ENCODE data around the gene RHOT2.

RHOT2 gene

DNA sequence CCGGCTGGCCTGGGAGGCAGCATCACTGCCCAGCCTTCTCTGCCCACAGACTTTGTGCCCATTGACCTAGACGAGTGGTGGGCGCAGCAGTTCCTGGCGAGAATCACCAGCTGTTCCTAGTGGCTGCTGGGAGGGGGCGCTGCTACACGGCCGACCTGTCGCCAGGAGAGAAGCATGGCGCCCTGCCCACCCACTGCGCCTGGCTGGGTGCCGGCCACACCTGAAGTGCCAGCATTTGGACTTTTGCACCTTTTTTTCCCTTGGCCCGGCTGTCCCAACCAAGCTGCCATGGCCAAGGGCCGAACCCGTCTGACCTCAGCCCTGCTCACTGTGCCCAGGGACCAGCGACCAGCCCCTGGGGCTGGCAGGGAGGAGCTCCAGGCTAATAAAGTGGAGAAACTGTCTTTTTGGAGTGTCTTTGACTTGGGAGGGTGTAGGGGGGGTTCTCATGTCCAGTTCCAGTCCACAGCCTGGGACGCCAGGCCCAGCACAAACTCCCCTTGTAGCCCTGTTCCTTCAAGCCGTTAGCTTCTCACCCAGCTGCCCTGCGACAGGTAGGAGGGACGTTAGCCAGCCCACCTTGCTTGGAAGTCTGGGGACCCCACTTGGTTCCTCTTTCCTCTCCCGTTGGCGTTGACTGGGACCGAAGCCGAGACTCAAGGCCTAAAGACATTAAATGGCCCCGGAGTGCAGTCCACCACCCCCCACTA is 19.7 kb upstream of the RHOT2 start:
- peak; percentile 46 for DNase-seq

DNA sequence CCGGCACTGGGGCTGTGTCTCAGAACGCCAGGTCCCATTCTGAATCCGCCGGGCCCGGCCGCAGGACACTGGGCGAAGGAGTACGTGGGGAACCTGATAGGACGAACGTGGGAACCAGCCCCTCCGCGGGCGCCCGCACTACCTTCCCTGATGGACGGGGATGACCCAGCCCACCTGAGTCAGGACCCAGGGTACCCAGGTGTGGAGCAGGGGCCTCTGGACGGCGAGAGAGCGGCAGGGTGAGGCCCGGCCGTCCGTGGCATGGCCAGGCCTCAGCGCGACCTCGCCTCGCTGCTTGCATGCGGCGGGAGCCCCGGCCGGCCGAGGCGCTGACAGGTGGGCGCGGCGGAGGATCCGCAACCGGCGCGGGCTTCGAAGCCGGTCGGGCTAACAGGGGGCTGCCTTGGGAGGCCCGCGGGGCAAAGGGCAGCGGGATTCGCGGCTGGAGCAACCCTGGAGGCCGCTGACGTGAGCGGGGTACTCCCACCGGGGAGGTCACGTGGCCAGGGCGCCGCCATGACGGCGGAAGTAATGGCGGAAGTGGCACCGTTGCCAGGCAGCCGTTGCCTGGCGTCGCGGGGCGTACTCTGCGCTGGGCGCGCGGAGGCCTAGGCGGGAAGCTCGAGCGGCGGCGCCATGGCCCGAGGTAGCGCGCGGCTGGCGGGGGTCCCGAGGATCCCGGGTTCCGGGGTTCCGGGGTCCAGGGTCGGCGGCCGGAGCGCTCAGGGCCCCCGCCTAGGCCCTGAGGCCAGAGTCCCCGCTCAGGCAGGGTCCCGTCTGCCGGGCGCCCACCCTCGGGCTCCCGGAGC is 18.9 kb upstream of the RHOT2 start, which contains the start of gene WDR90:
TSS of gene WDR90 (plus strand) at position 585 of the 809 bp plus-strand sequence. CDS start at position 637, 52 bp downstream.
- DNase-seq, result peak; percentile 91

DNA sequence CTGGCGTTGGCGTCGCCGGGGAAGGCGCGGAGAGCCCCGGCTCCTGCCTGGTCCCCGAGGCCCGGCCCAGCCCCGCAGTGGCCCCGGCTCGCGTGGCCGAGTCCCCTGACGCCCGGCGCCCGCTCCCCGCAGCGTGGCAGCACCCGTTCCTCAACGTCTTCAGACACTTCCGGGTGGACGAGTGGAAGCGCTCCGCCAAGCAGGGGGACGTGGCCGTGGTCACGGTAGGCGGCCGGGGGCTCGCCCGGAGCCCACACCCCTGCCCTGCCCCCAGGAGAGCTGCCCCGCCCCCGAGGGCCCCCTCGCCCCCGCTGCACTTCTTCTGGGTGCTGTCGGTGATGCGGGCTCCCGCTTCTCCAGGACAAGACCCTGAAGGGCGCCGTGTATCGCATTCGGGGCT is 18.3 kb upstream of the RHOT2 start:
- DNase-seq, result no peak

DNA sequence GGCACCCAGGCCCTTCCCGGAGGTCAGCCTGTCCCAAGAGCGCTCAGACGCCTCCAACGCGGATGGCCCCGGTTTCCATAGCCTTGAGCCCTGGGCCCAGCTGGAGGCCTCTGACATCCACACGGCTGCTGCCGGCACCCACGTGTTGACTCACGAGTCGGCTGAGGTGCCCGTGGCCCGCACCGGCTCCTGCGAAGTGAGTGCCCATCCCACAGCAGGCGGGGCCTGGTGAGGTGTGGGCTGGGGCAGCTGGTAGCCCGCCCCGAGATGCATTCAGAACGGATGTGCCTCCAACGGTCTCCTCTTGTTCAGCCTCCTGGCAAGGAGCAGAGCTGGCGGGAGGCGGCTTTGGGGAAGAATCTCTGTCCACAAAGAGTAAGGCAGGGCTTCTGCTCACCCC is 16.1 kb upstream of the RHOT2 start:
- DNase-seq, result no peak

DNA sequence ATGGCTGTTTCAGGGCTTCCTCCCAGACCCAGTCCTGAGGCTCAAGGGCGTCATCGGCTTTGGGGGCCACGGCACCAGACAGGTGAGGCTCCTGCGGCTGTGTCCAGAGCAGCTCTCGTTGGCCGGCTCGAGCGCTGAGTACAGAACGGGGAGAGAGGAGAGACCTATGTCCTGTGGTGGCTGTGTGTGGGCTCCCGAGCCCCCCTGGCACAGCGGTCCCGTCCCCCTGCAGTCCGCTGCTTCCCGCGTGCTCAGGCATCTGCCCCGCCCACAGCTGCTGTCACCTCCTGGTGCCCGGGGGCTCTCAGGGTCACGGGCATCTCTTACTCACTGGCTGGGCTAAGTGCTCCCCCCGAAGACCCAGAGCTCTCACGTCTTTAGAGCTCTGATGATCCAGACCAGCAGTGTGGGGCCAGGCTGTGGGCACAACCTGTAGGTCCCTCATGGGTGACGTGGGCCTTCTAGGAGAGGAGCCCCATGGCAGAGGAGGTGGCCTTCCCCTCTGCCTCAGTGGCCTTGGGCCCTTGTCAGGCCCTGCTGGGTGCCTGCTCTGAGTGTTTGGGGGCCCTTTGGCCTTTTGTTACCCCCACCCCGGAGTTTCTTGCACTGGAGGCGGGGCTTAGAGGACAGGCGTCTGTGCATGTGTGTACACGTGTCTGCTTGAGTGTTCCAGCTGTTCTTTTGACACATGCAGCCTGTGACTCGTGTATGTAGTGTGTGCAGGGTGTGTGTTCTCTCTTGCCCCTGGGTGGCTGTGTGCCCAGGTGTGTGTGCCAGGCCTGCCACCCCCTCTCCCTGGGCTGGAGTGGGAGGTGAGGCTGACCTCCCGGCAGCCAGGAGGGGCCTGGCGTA is 15.3 kb upstream of the RHOT2 start:
- no peak for DNase-seq

DNA sequence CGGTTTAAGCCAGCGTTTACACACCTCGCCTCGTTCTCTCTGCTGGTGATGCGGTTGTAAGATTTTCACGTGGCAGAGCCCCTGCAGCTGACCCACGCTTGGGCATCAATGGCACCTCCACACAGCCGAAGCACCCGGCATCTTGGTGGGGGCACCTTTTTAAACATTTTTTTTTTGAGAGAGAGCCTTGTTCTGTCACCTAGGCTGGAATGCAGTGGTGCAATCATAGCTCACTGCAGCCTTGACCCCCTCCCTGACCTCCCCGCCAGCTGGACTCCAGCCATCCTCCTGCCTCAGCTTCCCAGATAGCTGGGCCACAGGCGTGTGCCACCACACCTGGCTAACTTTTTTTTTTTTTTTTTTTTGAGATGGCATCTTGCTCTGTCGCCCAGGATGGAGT is 13.9 kb upstream of the RHOT2 start:
- DNase-seq, result no peak

DNA sequence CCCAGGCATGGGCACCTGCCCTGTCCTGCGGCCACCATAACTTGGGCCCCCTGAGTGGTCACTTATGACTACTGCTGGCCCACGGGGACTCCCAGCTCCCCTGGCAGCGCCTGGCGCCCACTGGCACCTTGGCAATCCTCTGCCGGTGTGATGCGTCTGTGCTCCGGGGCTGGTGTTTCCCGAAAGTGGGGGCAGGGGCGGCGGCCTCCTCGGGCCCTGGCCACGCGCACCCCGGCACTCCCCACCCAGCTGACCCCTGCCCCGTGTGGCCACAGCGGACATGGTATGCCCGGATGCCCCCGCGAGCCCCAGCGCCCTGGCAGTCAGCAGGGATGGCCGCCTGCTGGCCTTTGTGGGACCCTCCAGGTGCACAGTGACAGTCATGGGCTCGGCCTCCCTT is 10.4 kb upstream of the RHOT2 start:
- no peak for DNase-seq

DNA sequence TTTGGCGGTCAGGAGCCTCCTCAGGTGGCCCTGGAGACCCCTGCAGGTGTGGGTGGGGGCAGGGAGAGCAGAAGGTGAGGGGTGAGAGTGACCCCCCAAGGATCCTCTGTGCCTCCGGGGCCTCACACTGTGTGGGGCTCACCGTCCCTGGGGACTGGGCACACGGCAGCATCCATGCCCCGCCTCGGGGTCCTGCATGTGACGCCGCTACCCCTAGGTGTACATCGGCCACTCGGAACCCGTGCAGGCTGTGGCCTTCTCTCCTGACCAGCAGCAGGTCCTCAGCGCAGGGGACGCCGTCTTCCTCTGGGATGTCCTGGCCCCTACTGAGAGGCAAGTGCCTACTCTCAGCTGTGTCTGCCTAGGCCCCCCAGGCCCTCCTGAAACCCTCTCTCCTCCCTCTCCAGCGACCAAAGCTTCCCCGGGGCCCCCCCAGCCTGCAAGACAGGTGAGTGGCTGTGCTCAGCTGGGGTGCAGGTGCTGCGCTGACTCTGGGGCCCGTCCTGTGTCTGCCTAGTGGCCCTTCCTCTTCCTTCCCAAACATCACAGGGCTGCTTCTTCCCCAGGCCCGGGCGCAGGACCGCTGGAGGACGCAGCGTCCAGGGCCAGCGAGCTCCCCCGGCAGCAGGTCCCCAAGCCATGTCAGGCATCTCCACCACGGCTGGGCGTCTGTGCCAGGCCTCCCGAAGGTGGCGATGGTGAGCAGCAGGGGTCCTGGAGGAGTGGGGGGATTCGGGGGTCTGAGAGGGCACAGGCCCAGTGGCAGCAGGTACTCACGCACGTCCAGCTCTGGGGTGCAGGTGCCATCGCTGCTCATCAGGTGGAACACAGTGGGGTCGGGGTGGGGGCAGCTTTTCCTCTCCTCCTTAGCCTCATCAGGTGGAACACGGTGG is 9.0 kb upstream of the RHOT2 start:
- DNase-seq, result no peak

DNA sequence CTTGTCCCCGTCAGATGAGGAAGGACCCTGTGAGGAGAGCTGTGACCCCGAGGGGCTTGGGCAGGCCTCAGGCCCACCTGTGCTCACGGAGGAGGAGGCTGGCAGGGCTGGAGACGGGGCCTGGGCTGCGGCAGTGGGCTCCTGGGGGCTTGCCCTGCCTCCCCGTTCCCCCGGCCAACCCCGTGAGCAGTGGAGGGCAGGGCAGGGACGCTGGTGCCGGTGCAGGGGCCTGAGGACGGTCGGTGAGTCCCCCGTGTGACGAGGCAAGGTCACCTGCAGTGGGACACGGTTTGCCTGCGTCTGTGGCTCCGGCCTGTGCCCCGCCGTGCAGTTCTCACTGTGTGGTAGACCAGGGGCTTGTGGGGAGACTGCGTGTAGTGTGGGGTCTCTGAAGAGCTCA is 8.3 kb upstream of the RHOT2 start:
- DNase-seq, result no peak

DNA sequence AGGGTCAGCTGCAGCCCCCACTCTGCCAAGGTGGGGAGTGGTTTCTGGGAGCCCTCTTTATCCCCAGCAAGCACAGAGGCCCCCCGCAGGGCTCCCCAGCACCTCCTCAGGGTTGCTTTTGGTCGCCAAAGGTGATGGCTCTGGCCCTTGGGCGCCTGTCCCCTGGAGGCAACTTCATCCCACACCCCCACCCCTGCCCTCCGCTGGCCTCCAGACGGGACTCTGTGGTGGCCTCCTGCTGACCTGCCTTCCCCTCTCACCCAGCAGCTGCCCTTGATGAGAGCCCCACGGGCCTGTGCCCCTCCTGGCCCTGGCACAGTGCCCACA is 7.8 kb upstream of the RHOT2 start:
- no peak for DNase-seq

DNA sequence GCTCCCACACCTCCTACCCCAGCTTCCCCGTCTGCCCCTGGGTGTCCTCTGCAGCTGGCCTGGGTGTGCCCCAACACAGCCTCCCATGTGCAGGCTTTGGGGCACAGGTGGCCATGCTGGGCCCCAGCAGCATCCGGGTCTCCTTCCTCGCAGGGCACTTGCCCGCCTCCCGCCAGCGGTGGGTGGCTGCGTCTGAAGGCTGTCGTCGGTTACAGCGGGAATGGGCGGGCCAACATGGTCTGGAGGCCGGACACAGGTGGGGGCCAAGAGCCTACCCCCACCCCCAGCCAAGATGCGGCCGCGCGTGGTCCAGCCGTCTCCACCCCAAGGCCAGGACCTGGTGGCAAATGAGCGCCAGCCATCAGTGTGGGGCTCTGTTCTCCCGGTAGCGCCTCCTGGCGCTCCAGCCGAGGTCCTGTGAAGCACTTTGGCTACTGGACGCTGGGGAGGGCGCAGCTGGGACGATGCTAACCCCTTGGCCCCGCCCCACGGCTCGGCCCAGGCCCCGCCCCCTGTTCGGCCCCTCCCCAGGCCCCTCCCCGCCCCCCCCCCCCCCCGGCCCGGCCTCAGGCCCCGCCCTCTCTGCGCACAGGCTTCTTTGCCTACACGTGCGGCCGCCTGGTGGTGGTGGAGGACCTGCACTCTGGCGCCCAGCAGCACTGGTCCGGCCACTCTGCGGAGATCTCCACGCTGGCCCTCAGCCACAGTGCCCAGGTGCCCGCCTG is 7.3 kb upstream of the RHOT2 start:
- DNase-seq, result peak; percentile 69

DNA sequence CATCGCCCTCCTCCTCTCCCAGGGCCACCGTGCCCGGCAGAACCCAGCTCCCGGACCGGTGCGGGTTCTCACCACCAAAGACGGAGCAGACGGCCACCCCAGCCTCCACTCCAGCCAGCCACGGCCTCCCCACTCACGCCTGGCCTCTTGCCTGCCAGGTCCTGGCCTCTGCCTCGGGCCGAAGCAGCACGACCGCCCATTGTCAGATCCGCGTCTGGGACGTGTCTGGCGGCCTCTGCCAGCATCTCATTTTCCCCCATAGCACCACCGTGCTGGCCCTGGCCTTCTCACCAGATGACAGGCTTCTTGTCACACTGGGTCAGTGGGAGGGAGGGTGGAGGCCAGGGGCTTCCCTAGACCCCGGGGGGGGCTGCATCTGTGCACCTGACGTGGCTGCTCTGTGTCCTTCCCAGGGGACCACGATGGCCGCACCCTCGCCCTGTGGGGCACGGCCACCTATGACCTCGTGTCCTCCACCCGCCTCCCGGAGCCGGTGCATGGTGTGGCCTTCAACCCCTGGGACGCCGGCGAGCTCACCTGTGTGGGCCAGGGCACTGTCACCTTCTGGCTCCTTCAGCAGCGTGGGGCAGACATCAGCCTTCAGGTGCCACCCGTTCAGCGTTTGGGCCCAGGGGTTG is 6.6 kb upstream of the RHOT2 start:
- DNase-seq, result no peak

DNA sequence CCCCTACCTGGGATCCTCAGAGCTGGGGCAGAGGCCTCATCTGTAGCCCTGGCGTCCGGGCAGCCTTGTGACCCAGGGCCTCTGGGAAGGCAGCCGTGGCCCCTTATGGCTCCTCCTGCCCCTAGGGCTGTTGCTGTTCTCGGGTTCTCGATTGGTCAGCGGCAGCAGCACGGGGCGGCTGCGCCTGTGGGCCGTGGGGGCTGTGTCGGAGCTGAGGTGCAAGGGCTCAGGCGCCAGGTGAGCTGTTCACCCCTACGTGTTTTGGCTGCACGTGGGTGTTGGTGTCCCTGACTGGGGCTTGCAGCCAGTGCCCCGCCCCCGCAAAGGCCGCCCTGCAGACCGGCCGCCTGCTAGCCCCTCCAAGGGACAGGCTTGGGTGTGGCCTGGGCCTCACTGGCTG is 5.8 kb upstream of the RHOT2 start:
- no peak for DNase-seq

DNA sequence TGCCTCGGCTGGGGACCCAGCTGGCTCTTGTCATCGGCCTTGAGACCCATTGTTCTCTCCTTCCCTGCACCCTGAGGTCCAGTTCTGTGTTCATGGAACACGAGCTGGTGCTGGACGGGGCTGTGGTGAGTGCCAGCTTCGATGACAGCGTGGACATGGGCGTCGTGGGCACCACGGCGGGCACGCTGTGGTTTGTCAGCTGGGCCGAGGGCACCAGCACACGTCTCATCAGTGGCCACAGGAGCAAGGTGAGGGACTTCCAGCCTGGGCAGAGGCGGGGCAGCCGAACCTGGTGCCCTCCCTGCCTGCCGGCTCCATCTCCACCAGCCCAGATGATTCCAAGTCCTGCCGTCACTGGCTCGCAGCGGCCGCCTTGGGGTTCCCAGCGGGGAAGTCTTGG is 5.3 kb upstream of the RHOT2 start:
- DNase-seq, result no peak

DNA sequence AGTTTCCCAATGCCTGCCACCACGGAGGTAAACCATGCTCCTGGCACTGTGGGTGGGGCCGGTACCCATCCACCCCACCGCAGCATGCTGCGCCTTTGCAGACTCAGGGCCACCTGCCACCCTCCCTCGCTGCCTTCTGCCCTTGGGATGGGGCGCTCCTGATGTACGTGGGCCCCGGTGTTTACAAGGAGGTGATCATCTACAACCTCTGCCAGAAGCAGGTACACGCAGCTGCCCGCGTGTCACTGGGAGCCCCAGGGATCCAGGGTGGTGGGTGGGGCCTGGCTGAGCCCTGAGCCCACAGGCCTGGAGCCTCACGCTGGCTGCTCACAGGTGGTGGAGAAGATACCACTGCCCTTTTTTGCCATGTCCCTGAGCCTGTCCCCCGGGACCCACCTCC is 1.4 kb upstream of the RHOT2 start:
- DNase-seq, result no peak

DNA sequence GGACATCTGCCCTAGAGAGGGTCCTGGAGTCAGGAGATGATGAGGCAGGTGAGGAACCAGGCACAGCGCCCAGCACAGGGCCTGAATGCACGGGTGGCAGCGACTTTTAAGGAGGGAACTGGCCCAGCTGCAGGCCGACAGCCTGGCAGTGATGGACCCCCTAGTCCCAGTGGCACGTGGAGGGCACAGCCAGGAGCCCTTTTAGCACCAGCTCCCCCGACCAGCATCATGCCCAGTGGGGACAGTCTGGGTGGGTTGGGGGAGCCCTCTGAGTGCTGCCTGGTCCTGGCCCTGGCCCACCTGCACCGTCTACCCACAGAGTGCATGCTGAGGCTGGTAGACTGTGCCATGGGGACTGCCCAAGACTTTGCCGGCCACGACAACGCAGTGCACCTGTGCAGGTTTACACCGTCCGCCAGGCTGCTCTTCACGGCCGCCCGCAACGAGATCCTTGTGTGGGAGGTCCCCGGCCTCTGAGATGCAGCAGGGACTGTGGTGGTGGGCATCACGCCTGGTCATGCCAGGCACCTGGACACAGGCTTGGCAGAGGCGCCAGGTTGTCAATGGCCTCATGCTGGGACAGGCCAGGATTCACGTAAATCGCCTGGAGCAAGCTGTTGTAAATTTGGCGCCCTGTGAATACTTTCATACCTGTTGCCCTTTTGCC is 686 bp upstream of the RHOT2 start:
- no peak for DNase-seq

DNA sequence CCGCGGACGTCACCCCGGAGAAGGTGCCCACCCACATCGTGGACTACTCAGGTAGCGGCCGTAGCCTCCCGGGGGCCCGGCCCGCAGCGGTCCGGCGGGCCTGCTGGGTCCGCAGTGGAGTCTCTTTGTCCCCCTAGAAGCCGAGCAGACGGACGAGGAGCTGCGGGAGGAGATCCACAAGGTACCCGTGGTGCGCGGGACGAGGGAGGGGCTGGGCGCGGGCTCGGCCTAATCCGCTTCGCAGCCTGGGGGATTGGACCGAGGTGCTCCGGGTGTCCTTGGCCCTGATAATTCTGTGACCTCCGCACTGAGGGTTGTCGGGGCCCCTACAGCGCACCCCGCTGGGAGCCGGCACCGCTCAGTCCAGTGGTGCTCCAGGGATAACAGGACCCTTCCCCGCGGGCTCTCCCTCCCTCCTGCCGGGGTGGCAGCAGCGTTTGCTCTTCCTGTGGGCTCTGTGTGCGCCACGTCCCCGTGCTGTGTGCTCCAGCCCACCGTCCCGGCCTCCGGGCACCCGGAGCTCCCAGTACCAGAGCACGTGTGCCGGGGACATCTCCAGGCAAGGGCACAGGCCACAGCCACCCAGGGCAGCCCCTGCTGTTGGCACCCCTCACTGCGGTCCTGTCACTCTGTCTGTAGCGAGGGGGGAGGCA is 713 bp downstream of the RHOT2 start:
- no peak for DNase-seq

DNA sequence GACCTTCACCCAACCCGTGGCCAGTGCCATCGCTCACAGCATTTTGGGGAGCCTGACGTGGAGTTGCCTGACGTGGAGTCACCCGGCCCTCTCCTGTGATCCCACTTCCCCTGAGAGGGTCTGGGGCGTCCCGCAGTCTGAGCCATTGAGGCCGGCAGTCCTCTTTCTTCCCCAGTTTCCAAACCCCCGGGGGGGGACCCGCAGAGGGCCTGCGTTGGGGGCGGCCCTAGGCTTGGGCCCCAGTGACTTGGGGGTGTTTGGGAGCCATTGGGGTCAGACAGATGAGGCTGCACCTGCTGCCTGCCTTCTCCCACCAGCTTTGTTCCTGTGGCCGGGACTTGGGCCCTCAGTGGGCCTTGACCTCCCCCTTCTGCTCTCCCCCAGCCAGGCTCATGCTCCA is 1.7 kb downstream of the RHOT2 start:
- no peak for DNase-seq

DNA sequence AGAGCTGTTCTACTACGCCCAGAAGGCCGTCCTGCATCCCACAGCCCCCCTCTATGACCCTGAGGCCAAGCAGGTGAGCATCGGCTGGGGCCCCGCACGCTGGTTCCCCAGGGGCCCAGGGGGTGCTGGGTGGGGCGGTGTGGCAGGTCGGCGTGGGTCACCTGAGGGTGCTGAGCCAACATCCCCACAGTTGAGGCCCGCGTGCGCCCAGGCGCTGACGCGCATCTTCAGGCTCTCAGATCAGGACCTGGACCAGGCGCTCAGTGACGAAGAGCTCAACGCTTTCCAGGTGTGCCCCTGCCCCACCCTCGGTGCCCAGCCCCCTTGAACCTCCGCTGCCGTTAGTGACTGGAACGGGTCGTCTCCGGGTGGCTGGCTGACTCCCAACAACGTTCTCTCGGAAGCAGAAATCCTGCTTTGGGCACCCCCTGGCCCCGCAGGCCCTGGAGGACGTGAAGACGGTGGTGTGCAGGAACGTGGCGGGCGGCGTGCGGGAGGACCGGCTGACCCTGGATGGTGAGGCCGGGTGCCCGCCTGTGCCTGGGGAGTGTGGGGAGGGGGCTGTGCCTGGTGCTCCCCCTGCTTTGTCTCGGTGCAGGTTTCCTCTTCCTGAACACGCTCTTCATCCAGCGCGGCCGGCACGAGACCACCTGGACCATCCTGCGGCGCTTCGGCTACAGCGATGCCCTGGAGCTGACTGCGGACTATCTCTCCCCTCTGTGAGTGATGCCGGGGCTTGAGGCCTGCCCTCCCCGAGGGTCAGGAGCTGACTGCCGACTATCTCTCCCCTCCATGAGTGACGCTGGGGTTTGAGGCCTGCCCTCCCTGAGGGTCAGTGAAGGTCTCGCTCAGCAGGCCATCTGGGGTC is 2.8 kb downstream of the RHOT2 start:
- no peak for DNase-seq

Measured in stimulated activated naive CD4-positive, alpha-beta T cell treated with Interleukin-2 at 50 U/mL for 16 hours (primary cell).